T-helper 2 cell treated with Interferon-gamma antibody and Interleukin-4, amounts not matched to agents 100 ng/mL and 5 ng/mL, for 36 hours (primary cell): ENCODE measurements around the gene ZNF627. TPM values are rescaled to one million over a fixed set of nuclear protein-coding genes. Genes with fewer than 3 reads are reported as not detected.
"Not testable (repeated sequence)": the region's sequence is repeated elsewhere in the genome, so short reads cannot be mapped to it uniquely, and the experiment has no call there.

ENCODE experiments used
- intact Hi-C: fragments of 100-400 bp; cut with micrococcal nuclease; formaldehyde crosslinking; loops from one replicate; pipeline ENCODE4 v1.15.1; 2023
- total RNA-seq: library from RNA; stranded (reverse); gene quantifications from 2 replicates; pipeline ENCODE4 v1.2.3, GENCODE V29; 2022

ZNF627 gene
- total RNA-seq, 1 donor from 2014 or later = 5.0 TPM

- intact Hi-C loops = not testable (repeated sequence)
Measured at GRCh38 chr19:11573763-11574162, 23.5 kb upstream of the ZNF627 start.

- intact Hi-C loops = no loop called here
Measured at GRCh38 chr19:11574689-11575088, 22.6 kb upstream of the ZNF627 start.

- intact Hi-C loops = no loop called here
Measured at GRCh38 chr19:11576227-11576626, 21.1 kb upstream of the ZNF627 start.

- intact Hi-C loops = no loop called here
Measured at GRCh38 chr19:11577451-11578257, 19.6 kb upstream of the ZNF627 start, which contains the start of gene ACP5. TSS of gene ACP5 (minus strand) at chr19:11577645. CDS start at chr19:11577317, 328 bp downstream.

- intact Hi-C loops = no loop called here
Measured at GRCh38 chr19:11578258-11579142, 18.8 kb upstream of the ZNF627 start.

GRCh38 chr19:11580116-11580515 lies 17.2 kb upstream of the ZNF627 start:
- intact Hi-C loops = no loop called here

GRCh38 chr19:11581740-11582139 lies 15.5 kb upstream of the ZNF627 start:
- intact Hi-C loops = loop anchor here (1.0 kb wide), 1 partner anchor 21 kb away; no protein-coding TSS in a partner anchor

GRCh38 chr19:11586331-11586730 lies 11.0 kb upstream of the ZNF627 start:
- intact Hi-C loops = loop anchor here (5.0 kb wide), 1 partner anchor 104 kb away; the partner anchor contains the start of gene ELAVL3

GRCh38 chr19:11587302-11587974 lies 9.8 kb upstream of the ZNF627 start:
- intact Hi-C loops = loop anchor here (1.0 to 5.0 kb wide), 3 partner anchors 27 to 105 kb away; partner anchors contain the start of gene ELAVL3

- intact Hi-C loops = loop anchor here (1.0 to 5.0 kb wide), 3 partner anchors 28 to 106 kb away; partner anchors contain the start of gene ELAVL3
Measured at GRCh38 chr19:11587975-11588631, 9.2 kb upstream of the ZNF627 start.

- intact Hi-C loops = no loop called here
Measured at GRCh38 chr19:11594084-11594483, 3.2 kb upstream of the ZNF627 start.

GRCh38 chr19:11596156-11596555 lies 1.1 kb upstream of the ZNF627 start:
- intact Hi-C loops = loop anchor here (2.0 to 5.0 kb wide), 2 partner anchors 91 to 141 kb away; partner anchors contain the start of genes ZNF653 and ZNF823

GRCh38 chr19:11598103-11598483 lies 810 bp downstream of the ZNF627 start:
- intact Hi-C loops = loop anchor here (5.0 kb wide), 1 partner anchor 139 kb away; the partner anchor contains the start of gene ZNF823

- intact Hi-C loops = loop anchor here (5.0 kb wide), 1 partner anchor 139 kb away; the partner anchor contains the start of gene ZNF823
Measured at GRCh38 chr19:11598746-11599145, 1.5 kb downstream of the ZNF627 start.

- intact Hi-C loops = loop anchor here (5.0 kb wide), 1 partner anchor 138 kb away; the partner anchor contains the start of gene ZNF823
Measured at GRCh38 chr19:11599704-11600103, 2.4 kb downstream of the ZNF627 start.

GRCh38 chr19:11606484-11606883 lies 9.2 kb downstream of the ZNF627 start:
- intact Hi-C loops = no loop called here

GRCh38 chr19:11611730-11612129 lies 14.4 kb downstream of the ZNF627 start:
- intact Hi-C loops = no loop called here

- intact Hi-C loops = no loop called here
Measured at GRCh38 chr19:11612816-11613511, 15.7 kb downstream of the ZNF627 start.

GRCh38 chr19:11617180-11618062 lies 20.1 kb downstream of the ZNF627 start:
- intact Hi-C loops = no loop called here
